ENCODE results near the gene WNT3A. TPM values are rescaled to one million over a fixed set of nuclear protein-coding genes. Genes with fewer than 3 reads are reported as not detected.
"Not testable (repeated sequence)": the region's sequence is repeated elsewhere in the genome, so short reads cannot be mapped to it uniquely, and the experiment has no call there.

The WNT3A gene
- total RNA-seq, 2 experiments from 2014 or later, result not detected

- Mint-ChIP-seq H3K4me1 (peaks cover 15% of the 10 kb centered on the region), H3K27ac (no peak overlapping the region), H3K4me3 (no peak overlapping the region), H3K36me3 (no peaks in the 10 kb centered on the region), H3K27me3 (peaks cover 22% of the 10 kb centered on the region), H3K9me3 (no peaks in the 10 kb centered on the region)
- POLR2A ChIA-PET, result no interaction called here
- DNase-seq, result peak; percentile 22
- ATAC-seq (ENCODE audit: low read depth), result no peak
These were observed 5.8 kb downstream of the WNT3A start for GRCh38 chr1:228012555-228012954.

- POLR2A ChIA-PET, result no interaction called here
- Mint-ChIP-seq H3K4me1 (peaks cover 13% of the 10 kb centered on the region), H3K36me3 (no peaks in the 10 kb centered on the region), H3K27ac (no peak overlapping the region), H3K27me3 (peaks cover 16% of the 10 kb centered on the region), H3K4me3 (no peak overlapping the region), H3K9me3 (no peaks in the 10 kb centered on the region)
- ATAC-seq (ENCODE audit: low read depth) (no peak), DNase-seq (peak; percentile 24)
These were observed 6.5 kb downstream of the WNT3A start for GRCh38 chr1:228013131-228013934.

DNA sequence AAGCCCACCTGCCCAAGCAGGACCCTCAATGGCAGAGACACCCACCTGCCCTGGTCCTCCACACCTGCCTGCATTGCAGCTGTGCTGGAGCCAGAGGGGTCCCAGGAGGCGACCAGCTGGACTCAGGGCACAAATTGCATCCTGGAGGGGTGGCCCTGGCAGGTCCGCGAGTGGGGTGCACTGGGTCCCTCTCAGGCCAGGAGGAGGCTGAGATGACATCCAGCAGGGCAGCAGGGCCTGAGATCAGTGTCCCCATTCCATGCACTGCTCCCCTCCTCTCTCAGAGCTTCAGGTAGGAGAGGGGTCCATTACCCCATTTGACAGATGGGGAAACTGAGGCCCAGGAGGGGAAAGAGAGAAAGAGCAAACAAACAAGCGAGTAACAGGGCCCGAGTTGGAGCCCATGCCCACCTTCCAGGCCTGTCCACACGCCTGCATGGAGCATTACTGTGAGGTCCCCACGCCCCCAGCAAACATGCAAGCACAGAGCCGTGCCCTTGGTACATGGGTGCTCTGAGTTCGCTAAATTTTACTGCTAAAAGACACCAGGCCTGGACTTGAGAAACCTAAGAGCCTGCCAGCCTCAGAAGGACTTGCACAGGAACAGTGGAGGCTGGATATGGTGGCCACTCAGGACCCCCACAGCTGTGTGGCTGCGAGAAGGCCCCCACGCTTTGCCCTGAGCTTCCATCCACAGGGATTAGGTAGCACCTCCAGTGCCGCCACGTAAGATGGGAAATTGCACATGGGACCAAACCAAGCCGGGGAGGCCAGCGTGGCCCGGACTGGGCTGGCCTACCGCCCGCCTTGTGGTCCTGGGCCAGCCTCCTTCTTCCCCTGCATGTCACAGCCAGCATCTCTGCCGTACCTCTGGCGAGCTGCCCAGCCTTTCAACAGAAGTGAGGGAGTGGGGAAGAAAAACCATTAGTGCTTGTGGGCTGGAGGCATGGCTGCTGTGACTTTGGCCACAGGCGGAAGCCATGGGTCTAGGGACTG lies 7.4 kb downstream of the WNT3A start:
- DNase-seq (peak; percentile 21), ATAC-seq (ENCODE audit: low read depth) (no peak)
- Mint-ChIP-seq H3K4me3 (no peak overlapping the region), H3K4me1 (peaks cover 7% of the 10 kb centered on the region), H3K27ac (no peak overlapping the region), H3K36me3 (no peaks in the 10 kb centered on the region), H3K27me3 (peaks cover 9% of the 10 kb centered on the region), H3K9me3 (no peaks in the 10 kb centered on the region)
- POLR2A ChIA-PET, result no interaction called here

GRCh38 chr1:228015276-228016180 lies 8.7 kb downstream of the WNT3A start:
- H3K36me3 Mint-ChIP-seq, result no peaks in the 10 kb centered on the region
- DNase-seq (peak; percentile 19), ATAC-seq (ENCODE audit: low read depth) (no peak)
- POLR2A ChIA-PET, result no interaction called here
- H3K4me1 Mint-ChIP-seq, result peaks cover 2% of the 10 kb centered on the region
- no peak overlapping the region for H3K27ac Mint-ChIP-seq
- peaks cover 4% of the 10 kb centered on the region for H3K27me3 Mint-ChIP-seq
- H3K9me3 Mint-ChIP-seq, result no peaks in the 10 kb centered on the region
- H3K4me3 Mint-ChIP-seq, result no peak overlapping the region

GRCh38 chr1:228016181-228016510 lies 9.3 kb downstream of the WNT3A start:
- H3K27ac Mint-ChIP-seq, result no peak overlapping the region
- no peaks in the 10 kb centered on the region for H3K36me3 Mint-ChIP-seq
- no peaks in the 10 kb centered on the region for H3K9me3 Mint-ChIP-seq
- no peaks in the 10 kb centered on the region for H3K27me3 Mint-ChIP-seq
- no peak overlapping the region for H3K4me3 Mint-ChIP-seq
- H3K4me1 Mint-ChIP-seq, result peaks cover 2% of the 10 kb centered on the region
- DNase-seq, result no peak
- POLR2A ChIA-PET, result no interaction called here
- no peak for ATAC-seq (ENCODE audit: low read depth)

DNA sequence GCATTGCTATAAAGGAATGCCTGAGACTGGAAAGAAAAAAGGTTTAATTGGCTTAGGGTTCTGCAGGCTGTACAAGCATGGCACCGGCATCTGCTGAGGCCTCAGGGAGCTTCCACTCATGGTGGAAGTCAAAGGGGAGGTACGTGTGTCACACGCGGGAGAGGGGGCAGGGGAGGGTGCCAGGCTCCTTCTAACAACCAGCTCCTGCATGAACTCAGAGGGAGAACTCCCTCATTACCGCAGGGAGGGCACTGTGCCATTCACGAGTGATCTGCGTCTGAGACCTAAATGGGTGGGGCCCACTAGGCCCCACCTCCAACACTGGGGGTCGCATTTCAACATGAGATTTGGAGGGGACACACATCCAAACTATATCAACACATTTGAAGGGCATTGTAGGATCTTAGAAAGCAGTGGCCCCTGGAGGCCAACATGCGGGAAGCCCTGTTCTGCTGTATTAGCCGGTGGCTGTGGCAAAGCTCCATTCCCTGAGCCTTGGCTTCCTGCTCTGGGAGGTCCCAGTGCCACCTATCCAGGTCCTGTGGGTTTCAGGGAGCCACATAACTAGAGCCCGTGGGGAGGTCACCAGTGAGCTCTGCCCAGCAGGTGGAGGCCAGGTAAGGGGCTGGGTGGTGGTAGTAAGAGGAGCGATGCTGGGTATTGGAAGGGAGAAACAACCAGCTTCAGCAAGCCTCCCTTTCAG lies 10.0 kb downstream of the WNT3A start:
- Mint-ChIP-seq H3K27ac (no peak overlapping the region), H3K27me3 (no peaks in the 10 kb centered on the region)

DNA sequence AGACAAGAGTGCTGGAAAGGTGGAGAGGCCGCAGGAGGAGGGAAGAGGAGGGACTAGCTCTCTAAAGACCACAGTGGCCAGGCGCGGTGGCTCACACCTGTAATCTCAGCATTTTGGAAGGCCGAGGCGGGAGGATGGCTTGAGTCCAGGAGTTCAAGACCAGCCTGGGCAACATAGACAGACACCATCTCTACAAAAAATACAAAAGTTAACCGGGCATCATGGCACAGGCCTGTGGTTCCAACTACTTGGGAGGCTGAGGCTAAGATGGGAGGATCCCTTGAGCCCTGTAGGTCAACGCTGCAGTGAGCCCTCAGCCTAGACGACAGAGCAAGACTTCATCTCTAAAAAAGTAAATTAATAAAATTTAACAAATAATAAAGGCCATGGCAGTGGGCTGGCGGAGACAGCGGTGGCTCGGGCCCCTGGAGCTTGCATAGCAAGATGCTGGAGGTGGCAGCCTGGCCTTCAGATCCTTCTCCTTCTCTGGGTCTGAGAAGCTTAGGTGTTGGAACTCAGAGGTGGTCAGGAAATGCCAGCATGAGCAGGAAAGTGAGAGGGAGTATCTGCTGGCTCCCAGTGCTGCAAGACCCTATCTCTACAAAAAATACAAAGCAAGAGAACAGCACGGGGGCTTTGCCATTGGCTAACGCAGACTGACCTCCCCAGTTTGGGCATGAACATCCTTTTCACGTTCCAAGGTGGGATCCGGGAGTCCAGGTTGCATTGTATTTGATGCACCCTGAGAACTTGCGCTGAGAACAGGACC lies 10.7 kb downstream of the WNT3A start:
- Mint-ChIP-seq H3K4me3 (no peak overlapping the region), H3K27me3 (no peaks in the 10 kb centered on the region), H3K9me3 (no peaks in the 10 kb centered on the region), H3K36me3 (no peaks in the 10 kb centered on the region), H3K4me1 (no peaks in the 10 kb centered on the region), H3K27ac (no peak overlapping the region)
- DNase-seq, result no peak
- POLR2A ChIA-PET, result no interaction called here
- no peak for ATAC-seq (ENCODE audit: low read depth)

More for the DNA sequence above, 10.0 kb downstream of the WNT3A start:
- peak; percentile 9 for DNase-seq
- Mint-ChIP-seq H3K36me3 (no peaks in the 10 kb centered on the region), H3K4me3 (no peak overlapping the region), H3K9me3 (no peaks in the 10 kb centered on the region), H3K4me1 (no peaks in the 10 kb centered on the region)
- POLR2A ChIA-PET, result no interaction called here
- no peak for ATAC-seq (ENCODE audit: low read depth)

GRCh38 chr1:228018125-228018398 lies 11.3 kb downstream of the WNT3A start:
- no peaks in the 10 kb centered on the region for H3K9me3 Mint-ChIP-seq
- peak; percentile 17 for DNase-seq
- H3K36me3 Mint-ChIP-seq, result no peaks in the 10 kb centered on the region
- POLR2A ChIA-PET, result no interaction called here
- H3K27me3 Mint-ChIP-seq, result no peaks in the 10 kb centered on the region
- ATAC-seq (ENCODE audit: low read depth), result no peak
- H3K27ac Mint-ChIP-seq, result no peak overlapping the region
- no peak overlapping the region for H3K4me3 Mint-ChIP-seq
- no peaks in the 10 kb centered on the region for H3K4me1 Mint-ChIP-seq

- no peaks in the 10 kb centered on the region for H3K4me1 Mint-ChIP-seq
- POLR2A ChIA-PET, result no interaction called here
- no peak overlapping the region for H3K4me3 Mint-ChIP-seq
- H3K9me3 Mint-ChIP-seq, result no peaks in the 10 kb centered on the region
- no peaks in the 10 kb centered on the region for H3K36me3 Mint-ChIP-seq
- DNase-seq (peak; percentile 15), ATAC-seq (ENCODE audit: low read depth) (no peak)
- H3K27me3 Mint-ChIP-seq, result peaks cover 6% of the 10 kb centered on the region
- H3K27ac Mint-ChIP-seq, result no peak overlapping the region
These were observed 12.3 kb downstream of the WNT3A start for GRCh38 chr1:228018961-228019721.

- POLR2A ChIA-PET; H3K36me3 Mint-ChIP-seq; H3K4me3 Mint-ChIP-seq; H3K4me1 Mint-ChIP-seq; DNase-seq; H3K27me3 Mint-ChIP-seq; H3K9me3 Mint-ChIP-seq; ATAC-seq (ENCODE audit: low read depth); H3K27ac Mint-ChIP-seq: not testable (repeated sequence)
These were observed 12.9 kb downstream of the WNT3A start for GRCh38 chr1:228019722-228020083.

DNA sequence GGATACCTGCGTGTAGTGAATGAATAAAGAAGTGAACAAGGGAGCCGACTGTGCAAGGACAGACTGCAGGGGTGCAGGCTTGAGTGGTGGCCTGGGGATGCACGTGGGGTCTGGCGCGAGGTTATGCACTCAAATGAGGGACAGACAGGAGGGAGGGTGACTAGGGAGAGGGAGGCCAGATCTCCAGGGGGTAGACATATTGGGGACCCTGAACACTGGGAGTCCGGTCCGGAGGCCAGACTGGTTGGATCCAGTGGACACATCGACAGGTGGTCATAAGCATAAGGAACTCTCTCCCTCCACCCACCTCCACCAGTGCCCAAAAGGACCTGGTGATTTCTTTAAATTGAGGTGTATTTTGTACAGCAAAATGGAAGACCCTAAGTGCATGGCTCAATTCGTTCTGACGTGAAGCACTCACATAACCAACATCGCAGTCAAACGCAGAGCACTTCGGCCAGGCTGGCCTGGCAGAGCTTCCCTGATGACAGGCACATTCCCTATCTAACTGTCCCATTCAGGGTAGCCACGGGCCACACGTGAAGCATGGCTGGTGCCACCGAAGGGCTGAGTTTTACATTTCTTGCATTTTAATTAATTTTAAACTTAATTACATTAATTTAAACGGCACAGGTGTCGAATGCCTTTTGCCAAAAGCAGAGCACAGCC lies 14.0 kb downstream of the WNT3A start:
- H3K36me3 Mint-ChIP-seq, result no peaks in the 10 kb centered on the region
- POLR2A ChIA-PET, result no interaction called here
- no peak overlapping the region for H3K27ac Mint-ChIP-seq
- peaks cover 18% of the 10 kb centered on the region for H3K27me3 Mint-ChIP-seq
- DNase-seq (no peak), ATAC-seq (ENCODE audit: low read depth) (no peak)
- no peaks in the 10 kb centered on the region for H3K4me1 Mint-ChIP-seq
- no peak overlapping the region for H3K4me3 Mint-ChIP-seq
- H3K9me3 Mint-ChIP-seq, result no peaks in the 10 kb centered on the region
